ENCODE data around the gene SYCE3. TPM values are rescaled to one million over a fixed set of nuclear protein-coding genes. Genes with fewer than 3 reads are reported as not detected.

Gene SYCE3
- total and polyA plus RNA-seq, 9 of the 15 experiments (the other 6 are each of a cell fraction or from before 2014, with no cell fraction given): 0.56 TPM; not detected in 8

DNA sequence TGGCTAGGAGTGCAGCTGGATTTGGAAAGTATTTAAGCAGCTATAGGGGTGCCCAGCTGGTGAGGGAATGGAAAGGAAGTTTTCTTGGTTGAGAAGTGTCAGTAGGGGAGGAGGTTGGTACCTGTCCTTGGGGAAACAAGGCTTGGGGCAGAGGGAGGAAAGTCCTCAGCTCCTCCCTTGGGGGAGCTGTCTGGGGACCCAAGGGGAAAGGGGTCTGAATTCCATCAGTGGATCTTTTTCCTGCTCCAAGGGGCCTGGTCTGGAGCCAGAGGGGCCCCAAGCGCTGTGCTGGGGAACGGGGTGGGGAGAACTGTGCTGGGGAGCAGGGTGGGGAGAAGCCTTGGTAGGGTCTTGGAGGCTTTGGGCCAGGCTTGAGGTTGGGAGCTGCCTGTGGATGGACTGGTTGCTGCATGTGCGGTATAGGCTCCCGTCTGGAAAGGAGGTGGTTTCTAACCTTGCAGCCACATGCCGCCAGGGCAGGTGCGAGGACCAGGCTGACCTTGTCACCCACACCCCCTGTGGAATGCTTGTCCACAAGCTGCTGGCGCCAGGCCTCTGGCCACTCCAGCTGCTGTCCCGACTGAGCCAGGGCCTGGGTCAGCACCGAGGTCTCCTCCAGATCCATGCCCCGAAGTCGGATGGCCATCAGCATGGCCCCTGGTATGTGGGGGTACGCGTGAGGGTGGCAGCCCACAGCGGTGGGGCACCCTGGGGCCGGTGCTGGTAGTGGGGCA, 33.9 kb downstream of the SYCE3 start:
- Histone ChIP-seq H3K9me1 (ENCODE audit: control insufficient read depth, insufficient read depth, low read length) (no peaks in the 10 kb centered on the region), H3K27me3 (ENCODE audit: control insufficient read depth in 2 of 2, insufficient read depth in 2 of 2, low read length in 2 of 2) (no peaks in the 10 kb centered on the region), H3K9ac (ENCODE audit: insufficient read depth in 1 of 2, low read depth in 2 of 2, low read length in 2 of 2) (no peak overlapping the region), H3K4me3 (no peak overlapping the region), H4K20me1 (replicated peaks; ENCODE audit: control insufficient read depth, insufficient read depth, low read length) (peaks cover 11% of the 10 kb centered on the region; the same call in 1 of the 2 replicates), H3K79me2 (ENCODE audit: control insufficient read depth, insufficient read depth, low read length) (peaks cover 29% of the 10 kb centered on the region), H2AFZ (ENCODE audit: low read depth, low read length) (no peak overlapping the region), H3K36me3 (ENCODE audit: control insufficient read depth, insufficient read depth, low read length) (peaks cover 10% of the 10 kb centered on the region; the same call in 1 of the 3 replicates), H3K9me3 (replicated peaks; ENCODE audit: control insufficient read depth, insufficient read depth, low read depth, low read length) (0 out of 2 replicates have a peak, but pooled peaks cover 2% of the 10 kb centered on the region), H3K4me2 (ENCODE audit: insufficient read depth, low read length) (no peak overlapping the region), H3K4me1 (replicated peaks in 1 of 2; ENCODE audit: control insufficient read depth in 2 of 2, insufficient read depth in 2 of 2, low read length in 2 of 2) (peaks cover 12 to 72% of the 10 kb centered on the region in 2 experiments; a peak in 4 of 5 replicates), H3K27ac (ENCODE audit: extremely low read depth, low read depth, low read length) (no peak overlapping the region)
- ATAC-seq (no peak), FAIRE-seq (no peak), DNase-seq (ENCODE audit: extremely low read depth in 1 of 4, low spot score in 3 of 4) (no peak)
- no TSS peak for BruUV-seq (replicated peaks)
- TF ChIP-seq ELF2 (CRISPR knock-in tag; IDR thresholded peaks at IDR 0.05): no peak
- no peak for TF ChIP-seq ATF1 (CRISPR knock-in tag; IDR thresholded peaks at IDR 0.05)
- TF ChIP-seq ATF1 (tag; IDR thresholded peaks at IDR 0.05): no peak
- TF ChIP-seq ETS2 (tag; IDR thresholded peaks at IDR 0.05; ENCODE audit: borderline replicate concordance, poor library complexity, severe bottlenecking): no peak
- TF ChIP-seq BCOR (IDR thresholded peaks at IDR 0.05): no peak
- no peak for TF ChIP-seq STAT5B (CRISPR knock-in tag; IDR thresholded peaks at IDR 0.05)
- no peak for TF ChIP-seq MNT (conservative IDR thresholded peaks at IDR 0.05)
- TF ChIP-seq CBFA2T3 (IDR thresholded peaks at IDR 0.05): no peak
- 92% methylated on average over 4 of the region's 15 CpGs for WGBS (ENCODE audit: insufficient coverage, low coverage, missing lambda C conversion rate)
- CTCF ChIA-PET (ENCODE audit: low intra/inter-chr PET ratio): no interaction called here
- intact Hi-C loops (cut with micrococcal nuclease) (loop anchor here (5.0 kb wide), 1 partner anchor 33 kb away; the partner anchor contains the start of gene SYCE3), in situ Hi-C loops (cut with MboI) (no loop called here)
- POLR2A ChIA-PET: interaction anchor here (0.5 to 2.3 kb wide), 2 partner anchors 11 to 235 kb away, joined by 3 to 8 read pairs; no protein-coding TSS in a partner anchor

Measured in K562 (cell line).